NCI-H82 treated with DMSO at 0.1 percent for 48 hours (cell line): ENCODE data around the gene DYSF.

Source experiments
- DNase-seq: peaks from one replicate; lab custom pipeline; 2025; ENCODE audit not compliant: unreplicated experiment; lab: John Stamatoyannopoulos, UW

DYSF gene

DNA sequence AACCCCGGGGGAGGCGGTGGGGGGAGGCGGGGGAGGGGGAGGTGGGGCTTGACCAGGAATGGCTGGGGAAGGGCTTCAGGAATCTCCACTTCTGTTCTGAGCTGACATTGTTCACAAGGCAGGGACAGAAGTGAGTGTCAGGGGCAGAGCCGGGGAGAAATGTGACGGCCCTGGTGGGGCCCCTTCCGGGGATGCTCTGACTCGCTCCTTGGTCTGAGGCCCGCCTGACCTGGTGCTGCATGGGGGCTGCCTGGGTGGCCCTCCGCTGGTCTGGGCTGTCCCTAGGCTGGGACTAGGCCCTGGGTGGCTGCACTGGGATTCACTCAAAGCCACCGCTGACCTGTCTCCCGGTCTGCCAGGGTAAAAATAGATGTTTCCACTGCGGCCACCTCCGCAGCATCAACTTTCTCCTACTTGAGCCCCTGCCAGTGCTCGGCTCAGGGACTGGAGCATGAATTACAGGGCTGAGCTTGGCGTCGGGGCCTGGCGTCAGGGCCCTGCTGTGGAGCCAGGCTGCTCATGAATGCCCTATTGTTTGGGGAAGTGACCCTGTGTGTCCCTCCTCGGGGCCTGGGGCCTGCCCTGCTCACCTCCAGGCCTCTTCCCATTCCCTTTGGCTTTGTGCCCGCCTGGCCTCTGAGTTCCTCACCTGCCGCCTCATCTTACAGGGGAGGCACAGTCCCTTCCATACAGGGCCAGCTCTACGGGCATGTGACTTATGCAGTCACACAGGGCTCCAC lies 247.5 kb downstream of the DYSF start:
- DNase-seq = no peak

DNA sequence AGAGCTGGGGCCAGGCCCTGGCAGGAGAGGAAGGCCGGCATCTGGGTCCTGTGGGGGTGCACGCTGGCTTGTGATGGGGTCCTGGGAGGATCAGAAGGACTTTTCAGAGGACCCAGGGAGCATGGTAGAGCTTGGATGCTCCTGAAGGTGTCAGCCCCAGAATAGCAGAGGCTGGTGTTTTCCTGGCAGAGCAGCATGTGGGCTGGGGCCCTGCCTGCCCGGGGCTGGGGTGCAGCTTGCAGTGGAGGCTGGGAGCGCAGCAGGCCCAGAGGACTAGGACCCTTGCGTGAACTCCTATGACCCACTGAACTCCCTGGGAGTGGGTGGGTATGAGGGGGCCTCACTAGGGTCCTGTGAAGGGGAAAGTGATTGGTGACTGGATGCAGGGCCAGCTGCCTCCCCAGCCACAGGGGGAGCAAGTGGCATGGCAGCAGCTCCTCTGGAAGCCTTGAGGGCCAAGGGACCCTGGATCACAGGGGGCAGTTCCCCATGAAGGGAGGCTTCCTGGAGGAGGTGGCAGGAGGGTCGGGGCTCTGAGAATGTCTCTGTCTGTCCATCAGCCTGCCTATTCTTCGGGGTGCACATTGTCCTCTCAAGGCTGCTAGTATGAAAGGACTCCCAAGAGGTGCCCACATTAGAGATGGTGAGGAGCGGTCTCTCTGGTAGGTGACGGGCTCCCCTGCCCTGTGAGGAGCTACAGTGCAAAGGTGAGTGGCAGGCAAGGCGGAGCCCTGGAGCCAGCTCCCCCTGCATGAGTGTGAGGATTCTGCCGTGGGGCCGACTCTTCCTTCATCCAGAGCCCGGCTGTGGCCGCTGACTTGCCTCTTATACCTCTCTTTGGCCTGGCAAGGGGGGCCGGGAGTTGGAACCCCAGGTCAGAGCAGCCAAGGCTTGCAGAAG lies 249.0 kb downstream of the DYSF start:
- no peak for DNase-seq

DNA sequence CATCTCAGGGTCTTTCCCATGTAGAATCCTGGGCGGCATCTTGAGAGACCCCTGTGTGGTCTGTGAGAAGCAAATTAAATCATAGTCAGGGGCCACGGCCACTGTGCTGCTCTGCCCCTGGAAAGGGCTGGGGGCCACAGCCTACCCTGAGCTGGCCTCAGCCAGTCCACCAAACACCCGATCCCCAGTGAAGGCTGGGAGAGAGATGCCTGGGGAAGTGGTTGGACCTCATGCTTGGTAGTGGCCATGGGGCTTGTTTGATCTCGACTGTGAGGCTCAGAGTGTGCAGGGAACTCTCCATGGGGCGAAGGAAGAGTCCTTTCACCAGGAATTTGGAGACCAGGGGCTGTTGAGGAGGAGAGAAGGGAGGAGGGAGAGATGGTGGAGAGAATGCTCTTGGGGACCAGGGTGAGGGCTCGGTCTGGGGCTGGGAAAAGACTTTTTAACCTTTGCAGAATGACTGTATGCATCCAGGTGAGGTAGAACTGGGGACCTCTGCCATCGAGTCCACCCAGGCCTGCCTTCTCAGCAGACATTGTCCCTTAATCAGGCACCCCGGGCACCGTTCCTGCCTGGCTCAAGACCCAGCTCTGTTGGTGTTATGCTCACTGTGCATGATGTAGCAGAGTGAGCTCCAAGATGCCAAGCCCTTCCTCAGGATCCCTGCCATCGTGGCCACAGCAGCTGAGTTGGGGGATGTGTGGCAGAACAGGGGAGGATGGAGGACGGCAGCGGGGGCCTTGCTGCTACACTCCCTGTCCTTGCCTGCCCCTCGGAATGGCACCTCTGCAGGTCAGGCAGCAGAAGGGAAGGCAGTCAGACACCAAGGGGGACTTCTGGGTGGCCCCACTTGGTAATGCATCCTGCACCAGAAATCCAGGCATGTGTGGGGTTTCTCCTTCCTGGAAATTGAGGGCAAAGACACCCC lies 249.9 kb downstream of the DYSF start:
- no peak for DNase-seq

DNA sequence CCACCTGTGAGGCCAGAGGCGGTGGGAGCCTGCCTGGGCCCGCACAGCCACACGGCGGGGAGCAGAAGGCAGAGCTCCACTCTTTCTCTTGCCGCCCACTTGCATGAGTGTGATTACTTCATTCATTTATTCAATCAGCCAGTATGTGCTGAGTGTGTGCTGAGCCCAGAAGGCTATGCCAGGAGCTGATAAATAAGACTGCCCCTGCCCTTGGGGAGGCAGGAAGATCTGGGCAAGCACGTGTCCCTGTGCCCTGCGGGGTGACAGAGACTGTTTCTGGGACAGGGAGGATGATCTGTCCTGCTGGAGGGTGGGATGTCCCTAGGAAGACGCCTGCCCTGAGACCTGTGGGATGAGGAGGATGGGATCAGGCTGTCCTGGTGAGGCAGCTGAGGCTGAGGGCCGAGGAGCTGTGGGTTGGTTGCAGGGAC lies 250.8 kb downstream of the DYSF start:
- no peak for DNase-seq

DNA sequence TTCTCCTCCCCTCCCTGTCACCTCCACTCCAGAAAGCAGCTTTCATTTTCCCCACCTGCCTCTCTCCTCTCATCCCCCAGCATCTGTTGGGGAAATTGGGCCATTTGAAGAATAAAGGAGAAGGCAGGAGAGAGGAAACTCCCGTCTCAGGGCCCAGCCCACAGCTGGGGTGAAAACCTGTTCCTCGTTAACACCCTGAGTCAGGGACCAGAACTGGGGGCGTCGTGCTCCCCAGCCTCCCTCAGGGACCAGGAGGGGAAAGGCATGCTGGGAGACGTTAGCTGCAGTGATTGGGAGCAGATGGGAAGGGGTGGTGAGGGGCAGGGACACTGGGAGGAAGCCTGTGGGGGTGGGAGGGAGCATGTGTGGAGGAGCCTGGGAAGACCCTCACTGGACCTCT lies 251.3 kb downstream of the DYSF start:
- no peak for DNase-seq

DNA sequence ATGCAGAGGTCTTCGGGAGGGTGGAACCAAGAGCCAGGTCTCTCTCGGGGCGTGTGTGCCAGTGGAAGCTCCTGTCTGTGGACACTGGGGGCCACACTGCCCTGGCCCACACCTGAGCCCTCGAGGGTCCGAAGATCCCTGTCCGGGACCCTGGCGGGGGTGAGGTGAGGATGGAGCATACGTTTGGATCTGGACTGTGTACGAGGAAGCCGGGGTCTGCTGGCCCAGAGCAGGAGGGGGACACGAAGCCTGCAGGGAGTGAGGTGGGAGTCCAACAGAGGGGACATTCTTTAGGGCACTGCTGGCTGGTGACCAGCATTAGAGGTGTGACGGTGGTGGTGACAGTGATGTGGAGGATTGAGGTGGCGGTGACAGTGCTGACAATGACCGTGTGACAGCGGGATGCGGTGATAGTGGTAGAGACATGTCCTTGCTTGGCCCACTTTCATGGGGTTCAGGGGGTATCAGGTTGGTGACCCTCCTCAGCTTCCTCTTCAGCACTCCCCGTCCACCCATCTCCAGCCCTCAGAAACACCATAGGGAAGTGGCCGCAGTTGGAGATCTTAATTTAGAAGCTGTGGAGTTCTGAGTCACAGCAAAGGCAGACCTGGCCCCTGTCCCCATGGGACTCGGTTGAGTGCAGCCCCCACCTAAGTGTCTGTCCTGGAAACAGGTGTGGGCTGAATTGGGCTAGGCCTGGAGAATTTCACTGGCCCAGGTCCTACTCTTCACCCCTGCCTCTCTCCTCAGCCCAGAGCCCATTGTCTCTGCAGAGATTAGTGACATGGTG lies 252.0 kb downstream of the DYSF start:
- DNase-seq = no peak

DNA sequence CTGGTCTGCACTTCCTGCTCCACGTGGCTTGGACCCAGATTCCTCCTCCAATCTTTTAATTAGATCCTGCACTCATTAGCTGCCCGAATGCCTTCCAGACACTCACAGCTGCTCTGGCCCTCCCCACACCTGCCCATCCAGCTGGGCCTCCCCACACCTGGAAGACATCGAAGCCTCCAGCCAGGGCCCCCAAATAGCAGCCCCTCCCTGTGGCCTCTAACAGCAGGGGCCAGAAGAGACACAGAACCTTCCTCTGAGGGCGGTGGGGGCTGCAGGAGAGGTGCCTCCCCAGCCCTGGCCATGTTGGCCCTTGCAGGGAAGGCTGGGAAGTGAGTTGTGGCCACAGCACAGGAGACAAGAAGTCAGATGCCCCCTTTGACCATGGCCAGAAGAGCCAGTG lies 252.8 kb downstream of the DYSF start:
- no peak for DNase-seq

DNA sequence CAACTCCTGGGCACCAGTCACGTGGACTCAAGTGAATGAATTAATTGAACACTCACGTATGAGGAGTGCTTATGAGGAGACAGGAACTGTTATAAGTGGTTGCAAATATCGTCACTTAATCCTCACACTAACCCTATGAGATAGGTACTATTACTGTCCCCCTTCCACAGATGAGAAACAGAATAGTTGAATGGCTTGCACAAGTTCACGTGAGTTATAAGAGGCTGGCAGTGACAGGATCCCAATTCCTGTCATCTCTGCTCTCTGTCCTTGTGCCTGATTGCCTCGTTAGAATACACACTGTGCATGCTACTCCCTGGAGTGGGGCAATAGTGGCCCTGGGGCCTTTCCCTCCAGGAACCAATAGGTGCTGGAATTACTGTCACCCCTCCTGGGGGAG lies 253.5 kb downstream of the DYSF start:
- no peak for DNase-seq

DNA sequence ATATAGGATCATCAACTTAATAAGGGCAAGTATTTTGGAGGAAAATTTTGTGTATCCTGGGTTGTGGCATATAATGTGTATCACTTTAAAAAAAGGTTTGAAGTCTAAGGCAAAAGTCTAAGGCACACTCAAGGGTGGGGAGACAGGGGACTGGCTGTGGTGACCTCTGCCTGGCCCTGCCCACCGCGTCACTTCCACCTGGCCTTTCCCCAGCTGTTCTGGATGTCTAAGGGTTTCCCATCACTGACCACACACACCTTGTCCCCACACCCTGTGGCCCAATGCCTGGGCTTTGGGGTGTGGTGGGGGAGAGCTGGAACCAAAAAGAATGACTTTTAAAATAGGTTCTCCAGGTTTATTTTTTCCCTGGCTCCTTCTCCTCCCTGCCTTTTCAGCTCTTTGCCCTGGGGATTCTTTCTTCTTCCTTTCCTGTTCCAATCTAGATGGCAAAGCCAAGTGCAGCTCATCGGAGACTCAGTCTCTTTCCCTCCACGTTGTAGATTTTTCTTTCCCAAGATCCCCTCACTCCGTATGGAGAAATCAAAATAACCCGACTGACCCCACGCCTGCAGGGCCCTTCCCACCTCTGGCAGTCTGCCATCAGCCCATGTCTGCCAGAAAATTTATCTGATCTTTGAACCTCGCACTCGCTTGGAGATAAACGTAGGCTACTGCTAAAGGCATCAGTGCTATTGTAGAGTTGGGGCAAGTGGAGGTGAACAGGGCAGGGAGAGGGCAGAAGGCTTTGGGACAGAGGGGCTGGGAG lies 257.2 kb downstream of the DYSF start:
- no peak for DNase-seq

DNA sequence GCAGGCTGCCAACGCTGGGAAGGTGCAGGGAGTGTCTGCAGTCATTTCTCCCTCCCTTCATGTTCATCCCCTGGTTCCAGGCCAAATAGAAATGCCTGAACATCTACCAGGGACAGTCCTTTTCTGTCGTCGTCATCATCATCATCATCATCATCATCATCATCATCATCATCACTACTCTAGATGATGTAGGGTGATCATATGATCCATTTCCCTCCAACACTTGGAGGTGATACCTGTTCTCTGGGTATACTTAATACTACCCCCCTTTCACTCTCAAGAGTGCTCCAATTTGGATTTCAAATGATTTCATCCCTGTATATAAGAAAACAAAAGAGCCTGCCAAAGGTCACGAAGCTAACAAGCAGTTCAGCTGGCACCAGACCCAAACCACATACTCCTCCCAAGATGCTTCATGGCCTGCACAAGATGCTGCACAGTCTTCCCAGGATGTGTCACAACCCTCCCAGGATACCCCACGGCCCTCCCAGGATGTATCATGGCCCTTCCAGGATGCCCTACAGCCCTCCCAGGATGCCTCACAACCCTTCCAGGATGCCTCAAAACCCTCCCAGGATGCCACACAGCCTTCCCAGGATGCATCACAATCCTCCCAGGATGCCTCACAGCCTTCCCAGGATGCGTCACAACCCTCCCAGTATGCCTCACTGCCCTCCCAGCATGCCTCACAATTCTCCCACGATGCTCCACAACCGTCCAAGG lies 257.9 kb downstream of the DYSF start:
- DNase-seq = no peak

DNA sequence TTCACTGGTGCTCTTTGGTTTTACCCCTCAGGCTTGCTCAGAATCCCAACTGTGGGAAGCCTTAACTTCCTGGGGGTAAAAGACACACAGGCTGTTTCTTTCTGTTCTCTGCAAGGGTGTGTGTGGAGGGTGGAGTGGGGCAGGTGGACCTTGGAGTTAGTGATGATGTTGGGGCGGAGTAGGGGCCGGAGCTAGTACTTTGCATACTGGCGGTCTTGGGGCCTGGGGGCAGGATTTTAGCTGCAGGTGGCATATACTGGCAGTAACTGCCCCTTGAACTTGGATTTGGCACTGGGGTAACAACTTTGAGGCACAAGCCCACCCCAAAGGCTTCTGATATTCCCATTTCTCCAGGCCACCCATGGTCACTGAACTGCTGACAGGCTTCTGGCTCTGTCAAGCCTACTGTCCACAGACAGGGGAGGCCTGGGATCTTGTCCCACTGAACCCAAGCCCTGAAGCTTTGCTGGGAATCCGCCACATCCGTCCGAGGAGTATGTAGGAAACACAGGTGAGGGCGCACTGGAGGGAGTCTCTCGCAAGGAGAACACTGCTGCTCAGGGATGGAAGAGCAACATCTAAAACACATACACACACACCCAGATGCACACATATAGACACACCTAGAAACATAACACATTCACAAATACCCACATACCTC lies 258.9 kb downstream of the DYSF start:
- no peak for DNase-seq

DNA sequence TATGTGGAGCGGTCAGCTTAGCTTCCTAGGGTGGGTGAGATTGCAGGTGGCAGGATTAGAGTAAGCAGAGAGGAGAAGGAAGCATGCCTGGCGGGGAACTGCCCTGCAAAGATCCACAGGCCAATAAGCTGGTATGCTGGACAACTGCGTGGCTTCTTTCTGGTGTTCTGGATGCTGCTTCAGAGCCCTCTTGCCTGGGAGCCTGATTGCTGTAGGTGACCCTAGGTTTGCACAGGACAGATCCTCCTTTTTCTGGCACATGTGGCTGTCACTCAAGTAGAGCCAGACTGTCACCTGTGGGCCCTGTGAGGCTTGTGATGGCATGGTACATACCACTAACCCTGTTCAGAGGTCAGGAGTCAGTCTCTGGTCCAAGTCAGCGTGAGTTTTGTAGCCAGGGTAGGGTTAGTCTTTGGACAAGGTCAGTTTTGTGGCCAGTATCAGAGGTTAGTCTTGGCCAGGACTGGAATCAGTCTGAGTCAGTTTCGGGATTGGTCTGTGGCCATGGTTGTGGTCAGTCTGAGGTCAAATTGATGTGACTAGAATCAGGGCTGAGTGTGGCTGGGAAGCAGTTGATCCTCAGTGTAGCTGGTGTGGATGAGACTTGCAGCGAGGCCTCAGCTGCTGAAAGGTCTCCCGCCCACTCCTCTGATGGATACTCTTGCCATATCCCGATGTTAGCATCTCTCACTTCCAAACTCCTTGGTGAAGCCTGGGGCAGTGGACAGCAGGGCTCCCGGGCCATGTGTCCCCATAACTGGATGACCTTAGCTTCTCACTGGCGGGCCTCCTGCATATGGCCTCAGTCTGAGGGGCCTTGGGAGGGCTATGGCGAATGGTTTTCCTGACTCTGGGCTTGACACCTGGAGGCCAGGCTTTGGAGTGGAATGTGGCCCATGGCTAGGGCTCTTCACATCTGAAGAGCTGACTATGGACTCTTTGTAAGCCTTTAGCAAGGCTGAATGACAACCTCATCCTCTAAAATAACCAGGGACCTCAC lies 260.5 kb downstream of the DYSF start:
- no peak for DNase-seq

DNA sequence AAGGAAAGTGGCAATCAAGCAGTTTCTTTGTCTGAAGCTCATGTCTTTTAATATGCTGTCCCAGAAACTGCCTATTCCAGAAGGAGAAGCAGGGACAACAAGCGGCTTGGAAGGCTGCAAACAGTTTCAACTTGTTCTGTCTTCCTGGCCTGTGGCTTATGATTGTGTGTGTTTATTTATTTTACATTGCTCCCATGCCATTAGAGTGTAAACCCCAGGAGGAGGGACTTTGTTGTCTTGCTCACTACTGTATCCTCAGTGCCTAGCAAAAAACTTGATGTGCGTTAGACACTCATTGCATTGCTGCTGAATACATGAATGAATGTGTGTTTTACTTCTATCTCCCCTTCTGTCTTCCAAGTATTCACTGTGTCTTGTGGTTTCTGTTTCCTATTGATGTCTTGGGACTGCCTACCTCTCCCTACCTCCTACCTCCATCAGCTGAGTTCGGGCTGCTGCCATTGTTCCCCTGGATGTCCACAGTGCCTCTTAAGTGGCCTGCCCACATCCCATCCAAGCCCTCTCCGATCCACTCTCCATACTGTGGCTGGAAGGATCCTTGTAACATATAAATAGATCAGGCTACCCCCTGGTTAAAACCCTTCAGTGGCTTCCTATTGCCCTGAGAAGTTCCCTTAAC lies 261.4 kb downstream of the DYSF start:
- DNase-seq = no peak

DNA sequence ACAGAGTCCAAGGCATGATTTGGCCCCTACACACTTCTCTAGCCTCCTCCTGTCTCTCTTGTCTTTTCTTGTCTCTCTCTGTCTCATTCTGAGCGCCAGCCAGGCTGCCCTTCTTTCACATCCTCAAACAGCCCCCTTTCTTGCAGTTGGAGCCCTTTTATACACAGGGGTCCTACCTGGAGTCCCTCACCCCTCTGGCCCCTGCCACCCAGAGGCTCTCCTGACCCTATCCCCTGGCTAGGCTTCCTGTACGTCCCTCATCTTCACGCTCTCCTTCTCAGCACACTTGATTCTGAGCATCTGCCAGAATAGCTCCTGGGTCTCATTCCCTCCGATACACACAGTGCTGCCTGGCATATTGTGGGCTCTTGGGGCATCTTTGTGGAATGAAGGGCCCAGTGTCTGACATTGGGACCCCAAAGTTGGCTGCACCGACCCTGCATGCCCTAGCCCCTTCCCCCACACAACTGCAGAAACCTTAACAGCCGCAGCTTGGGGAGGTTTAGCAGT lies 261.9 kb downstream of the DYSF start:
- no peak for DNase-seq

DNA sequence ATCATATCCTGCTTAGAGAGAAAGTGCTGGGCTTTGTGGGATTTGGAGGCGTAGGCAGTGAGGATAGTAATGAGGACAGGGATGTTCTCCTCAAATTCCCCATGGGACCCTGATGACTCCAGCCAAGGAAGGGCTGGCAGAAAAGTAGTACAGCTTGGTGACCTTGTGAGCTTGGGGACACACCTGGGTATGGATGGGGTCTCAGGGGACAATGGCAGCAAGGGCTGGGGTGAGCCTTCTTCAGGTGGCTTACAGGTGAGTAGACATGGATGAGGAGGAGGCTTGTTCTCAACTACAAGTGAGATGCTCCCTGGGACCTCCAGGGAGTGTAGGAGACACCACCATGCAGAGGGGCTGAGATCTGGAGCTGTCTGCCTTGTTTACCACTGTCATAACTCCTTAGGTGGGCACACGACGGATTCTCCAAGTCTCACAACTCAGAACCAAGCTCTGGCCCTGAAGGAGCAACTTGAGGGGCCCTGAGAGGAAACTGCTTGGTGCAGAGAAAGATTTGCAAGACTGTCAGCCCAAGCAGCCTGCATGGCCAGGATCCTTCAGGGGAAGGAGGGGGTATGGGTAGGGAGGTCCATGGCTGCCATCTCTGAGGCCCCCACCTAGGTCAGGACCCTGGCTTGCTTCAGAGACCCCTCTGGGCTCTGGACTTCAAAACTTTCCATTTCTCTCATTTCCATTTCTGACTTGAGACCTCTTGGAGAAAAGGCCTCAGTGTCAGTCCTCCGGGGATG lies 262.8 kb downstream of the DYSF start:
- no peak for DNase-seq
